ENCODE measurements around the gene SRBD1.

The SRBD1 gene

GRCh38 chr2:45651415-45652089 is 40.5 kb upstream of the SRBD1 start, which contains the start of gene PRKCE:
Gene PRKCE, plus strand, starts transcription at chr2:45651675.
- peak within 1 kb of the TSS; percentile 84 for H3K4me3 ChIP-seq (replicated peaks; ENCODE audit: low read depth, low read length)
- no peaks in the 10 kb centered on the region; the same call in 1 of the 2 replicates for H3K27me3 ChIP-seq (replicated peaks; ENCODE audit: control insufficient read depth, insufficient read depth, low read length)
- no peaks in the 10 kb centered on the region for H3K36me3 ChIP-seq (ENCODE audit: control insufficient read depth, insufficient read depth, low read length)
- DNase-seq (ENCODE audit: extremely low read depth, insufficient read length): no peak
- no peak for TF ChIP-seq CTCF (IDR thresholded peaks at IDR 0.05; ENCODE audit: insufficient read depth, low read length, poor library complexity, severe bottlenecking)

- DNase-seq (ENCODE audit: extremely low read depth, insufficient read length): peak; percentile 93
- H3K36me3 ChIP-seq (ENCODE audit: control insufficient read depth, insufficient read depth, low read length): no peaks in the 10 kb centered on the region
- H3K27me3 ChIP-seq (replicated peaks; ENCODE audit: control insufficient read depth, insufficient read depth, low read length): no peaks in the 10 kb centered on the region; the same call in 1 of the 2 replicates
- peak; percentile 32 for TF ChIP-seq CTCF (IDR thresholded peaks at IDR 0.05; ENCODE audit: insufficient read depth, low read length, poor library complexity, severe bottlenecking)
- H3K4me3 ChIP-seq (replicated peaks; ENCODE audit: low read depth, low read length): peak overlapping the region; percentile 84
Measured at GRCh38 chr2:45650851-45651414, 39.9 kb upstream of the SRBD1 start.

- DNase-seq (ENCODE audit: extremely low read depth, insufficient read length): peak; percentile 59
- Histone ChIP-seq H3K36me3 (ENCODE audit: control insufficient read depth, insufficient read depth, low read length) (no peaks in the 10 kb centered on the region), H3K4me3 (replicated peaks; ENCODE audit: low read depth, low read length) (peak overlapping the region; percentile 84), H3K27me3 (replicated peaks; ENCODE audit: control insufficient read depth, insufficient read depth, low read length) (no peaks in the 10 kb centered on the region; the same call in 1 of the 2 replicates)
- no peak for TF ChIP-seq CTCF (IDR thresholded peaks at IDR 0.05; ENCODE audit: insufficient read depth, low read length, poor library complexity, severe bottlenecking)
Measured at GRCh38 chr2:45649858-45650811, 39.1 kb upstream of the SRBD1 start.

- TF ChIP-seq CTCF (IDR thresholded peaks at IDR 0.05; ENCODE audit: insufficient read depth, low read length, poor library complexity, severe bottlenecking): no peak
- no peak for DNase-seq (ENCODE audit: extremely low read depth, insufficient read length)
- Histone ChIP-seq H3K36me3 (ENCODE audit: control insufficient read depth, insufficient read depth, low read length) (no peaks in the 10 kb centered on the region), H3K27me3 (replicated peaks; ENCODE audit: control insufficient read depth, insufficient read depth, low read length) (no peaks in the 10 kb centered on the region; the same call in 1 of the 2 replicates), H3K4me3 (replicated peaks; ENCODE audit: low read depth, low read length) (peak overlapping the region; percentile 84)
Measured at GRCh38 chr2:45649462-45649857, 38.4 kb upstream of the SRBD1 start.

GRCh38 chr2:45648636-45649035 is 37.6 kb upstream of the SRBD1 start:
- DNase-seq (ENCODE audit: extremely low read depth, insufficient read length): no peak
- Histone ChIP-seq H3K36me3 (ENCODE audit: control insufficient read depth, insufficient read depth, low read length) (no peaks in the 10 kb centered on the region), H3K27me3 (replicated peaks; ENCODE audit: control insufficient read depth, insufficient read depth, low read length) (no peaks in the 10 kb centered on the region; the same call in 1 of the 2 replicates), H3K4me3 (replicated peaks; ENCODE audit: low read depth, low read length) (no peak overlapping the region)
- no peak for TF ChIP-seq CTCF (IDR thresholded peaks at IDR 0.05; ENCODE audit: insufficient read depth, low read length, poor library complexity, severe bottlenecking)
